ENCODE data around the gene ARSG. TPM values are rescaled to one million over a fixed set of nuclear protein-coding genes. Genes with fewer than 3 reads are reported as not detected.
A peak's percentile ranks its signal among the peaks of the same experiment; 100 is the strongest.
"Not testable (repeated sequence)": the region's sequence is repeated elsewhere in the genome, so short reads cannot be mapped to it uniquely, and the experiment has no call there.

Gene ARSG
- total RNA-seq, 1 donor from 2014 or later = 2.7 TPM

DNA sequence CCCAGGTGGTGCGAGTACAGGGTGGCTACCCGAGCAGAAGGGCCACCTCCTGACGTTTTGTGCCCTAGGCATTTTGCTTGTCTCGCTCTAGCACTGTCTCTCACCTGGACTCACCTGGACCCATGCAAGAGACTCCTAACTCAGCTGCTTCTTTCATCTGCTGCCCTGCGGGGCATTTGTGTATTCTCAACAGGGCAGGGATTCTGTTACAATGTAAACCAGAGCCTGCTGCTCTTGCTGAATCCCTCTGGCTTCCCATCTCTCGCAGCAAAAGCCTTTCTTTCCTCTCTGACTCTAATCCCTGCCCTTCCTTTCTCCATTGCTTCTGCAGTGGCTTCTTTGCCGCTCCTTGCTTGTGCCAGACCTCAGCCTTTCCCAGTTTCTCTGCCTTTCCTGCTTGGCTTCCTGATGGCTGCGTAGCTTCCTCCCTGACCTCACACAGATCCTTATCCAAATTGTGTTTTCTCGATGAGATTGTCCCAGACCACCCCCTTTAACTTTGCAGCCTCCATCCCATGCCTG is 10.2 kb downstream of the ARSG start:
- no peak for DNase-seq (ENCODE audit: low spot score)
- intact Hi-C loops (cut with DNase I) = no loop called here

DNA sequence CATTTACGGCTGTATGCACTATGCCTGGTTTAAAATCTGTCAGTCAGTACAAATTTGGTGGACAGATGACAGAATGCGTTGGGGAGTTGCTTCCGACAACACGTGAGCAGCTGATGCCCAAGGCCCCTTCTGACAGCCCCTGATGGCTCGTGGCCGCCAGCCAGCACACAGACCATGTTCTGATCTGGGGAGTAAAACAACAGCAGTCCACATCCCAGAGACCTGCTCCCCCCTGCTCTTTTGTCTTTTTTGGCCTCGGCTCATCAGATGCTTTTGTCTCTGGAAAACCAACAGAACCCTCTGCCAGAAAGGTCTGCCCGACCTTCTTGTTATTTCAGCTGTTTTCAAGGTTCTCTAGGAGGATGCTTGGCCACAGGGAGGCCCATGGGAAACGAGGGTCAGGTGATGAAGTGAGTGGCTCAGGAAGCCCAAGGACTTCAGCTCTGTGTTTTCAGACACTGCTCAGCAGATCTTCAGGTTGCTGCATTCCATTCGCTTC is 10.8 kb downstream of the ARSG start:
- no peak for DNase-seq (ENCODE audit: low spot score)
- intact Hi-C loops (cut with DNase I) = no loop called here

DNA sequence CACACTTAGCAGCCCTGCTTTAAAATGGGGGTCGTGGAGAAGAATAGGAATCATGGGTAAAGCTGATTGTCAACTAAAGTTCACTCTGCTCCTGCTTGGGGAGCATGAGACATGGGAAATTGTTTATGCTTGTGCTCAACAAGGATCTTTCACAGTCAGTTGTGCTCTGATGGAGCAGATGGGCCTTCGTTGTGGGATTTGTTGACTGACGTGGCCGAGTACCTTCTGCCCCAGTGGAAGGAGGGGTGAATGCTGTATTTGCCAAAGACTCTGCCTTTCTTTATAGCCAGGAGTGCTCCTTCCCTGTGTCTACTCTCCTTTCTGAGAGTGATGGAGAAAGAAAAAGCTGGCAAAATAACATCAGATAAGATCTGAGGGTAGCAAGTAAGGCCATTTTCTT is 11.4 kb downstream of the ARSG start:
- DNase-seq (ENCODE audit: low spot score) = no peak
- intact Hi-C loops (cut with DNase I) = no loop called here

DNA sequence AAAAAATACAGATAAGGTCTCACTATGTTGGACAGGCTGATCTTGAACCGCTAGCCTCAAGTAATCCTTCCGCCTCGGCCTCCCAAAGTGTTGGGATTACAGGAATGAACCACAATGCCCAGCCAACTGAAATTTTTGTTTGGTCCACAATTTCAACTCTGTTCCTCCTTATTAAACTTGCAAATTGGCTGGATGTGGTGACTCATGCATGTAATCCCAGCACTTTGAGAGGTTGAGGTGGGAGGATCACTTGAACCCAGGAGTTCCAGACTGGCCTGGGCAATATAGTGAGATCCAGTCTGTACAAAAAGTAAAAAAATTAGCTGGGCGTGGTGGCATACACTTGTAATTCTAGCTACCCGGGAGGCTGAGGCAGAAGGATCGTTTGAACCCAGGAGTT is 13.4 kb downstream of the ARSG start:
- no peak for DNase-seq (ENCODE audit: low spot score)
- intact Hi-C loops (cut with DNase I) = no loop called here

DNA sequence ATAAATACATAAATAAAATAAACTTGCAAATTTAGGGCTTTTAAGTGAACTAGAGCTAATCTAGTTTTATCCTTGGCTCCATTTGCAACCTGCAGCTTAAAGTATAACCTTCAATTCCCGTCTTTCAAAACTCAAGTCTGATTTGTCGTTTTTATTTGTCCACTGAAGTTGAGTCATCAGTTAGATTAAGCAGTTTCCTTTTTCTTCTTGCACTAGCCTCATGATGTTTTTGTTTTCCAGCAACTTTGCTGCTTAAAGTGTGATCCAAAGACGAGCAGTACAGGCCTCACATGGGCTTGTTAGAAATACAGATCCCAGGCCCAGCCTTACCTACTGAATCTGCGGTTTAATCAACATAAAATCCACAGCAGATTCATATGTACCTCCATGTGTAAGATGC is 13.8 kb downstream of the ARSG start:
- intact Hi-C loops (cut with DNase I) = no loop called here
- DNase-seq (ENCODE audit: low spot score) = no peak

DNA sequence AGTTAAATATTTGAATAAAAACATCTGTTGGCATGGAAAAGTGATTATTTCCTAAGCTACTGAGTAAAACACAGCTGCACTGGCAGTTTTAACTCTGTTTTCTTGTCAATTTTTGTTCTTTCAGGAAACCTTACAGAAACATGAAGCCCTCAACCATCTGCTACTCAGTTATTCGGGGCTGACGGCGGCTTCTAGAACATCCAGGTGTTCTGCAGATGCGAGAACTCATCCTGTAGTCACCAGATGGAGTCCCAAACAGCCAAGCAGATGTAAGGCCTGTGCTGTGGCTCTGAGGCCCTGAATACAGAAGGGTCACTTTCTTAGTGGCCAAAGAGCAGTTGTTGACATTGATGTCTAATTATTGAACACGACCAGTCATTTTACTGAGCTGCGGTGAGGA is 15.5 kb downstream of the ARSG start:
- intact Hi-C loops (cut with DNase I) = no loop called here

DNA sequence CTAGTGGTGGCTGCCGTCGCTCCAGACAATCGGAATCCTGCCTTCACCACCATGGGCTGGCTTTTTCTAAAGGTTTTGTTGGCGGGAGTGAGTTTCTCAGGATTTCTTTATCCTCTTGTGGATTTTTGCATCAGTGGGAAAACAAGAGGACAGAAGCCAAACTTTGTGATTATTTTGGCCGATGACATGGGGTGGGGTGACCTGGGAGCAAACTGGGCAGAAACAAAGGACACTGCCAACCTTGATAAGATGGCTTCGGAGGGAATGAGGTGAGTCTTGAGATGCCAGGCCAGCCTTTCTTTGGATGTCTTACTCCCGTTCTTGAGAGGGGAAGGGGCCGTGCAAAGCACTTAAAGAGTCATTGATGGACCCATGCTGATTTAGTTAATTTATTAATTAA is 16.1 kb downstream of the ARSG start:
- no peak for DNase-seq (ENCODE audit: low spot score)
- intact Hi-C loops (cut with DNase I) = no loop called here

More for the DNA sequence above, 15.5 kb downstream of the ARSG start:
- peak; percentile 24 for DNase-seq (ENCODE audit: low spot score)

DNA sequence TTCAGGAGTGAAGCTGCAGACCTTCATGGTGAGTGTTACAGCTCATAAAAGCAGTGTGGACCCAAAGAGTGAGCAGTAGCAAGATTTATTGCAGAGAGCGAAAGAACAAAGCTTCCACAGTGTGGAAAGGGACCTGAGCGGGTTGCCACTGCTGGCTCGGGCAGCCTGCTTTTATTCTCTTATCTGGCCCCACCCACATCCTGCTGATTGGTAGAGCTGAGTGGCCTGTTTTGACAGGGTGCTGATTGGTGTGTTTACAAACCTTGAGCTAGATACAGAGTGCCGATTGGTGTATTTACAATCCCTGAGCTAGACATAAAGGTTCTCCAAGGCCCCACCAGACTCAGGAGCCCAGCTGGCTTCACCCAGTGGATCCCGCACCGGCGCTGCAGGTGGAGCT is 17.2 kb downstream of the ARSG start:
- peak; percentile 41 for DNase-seq (ENCODE audit: low spot score)
- intact Hi-C loops (cut with DNase I) = not testable (repeated sequence)

DNA sequence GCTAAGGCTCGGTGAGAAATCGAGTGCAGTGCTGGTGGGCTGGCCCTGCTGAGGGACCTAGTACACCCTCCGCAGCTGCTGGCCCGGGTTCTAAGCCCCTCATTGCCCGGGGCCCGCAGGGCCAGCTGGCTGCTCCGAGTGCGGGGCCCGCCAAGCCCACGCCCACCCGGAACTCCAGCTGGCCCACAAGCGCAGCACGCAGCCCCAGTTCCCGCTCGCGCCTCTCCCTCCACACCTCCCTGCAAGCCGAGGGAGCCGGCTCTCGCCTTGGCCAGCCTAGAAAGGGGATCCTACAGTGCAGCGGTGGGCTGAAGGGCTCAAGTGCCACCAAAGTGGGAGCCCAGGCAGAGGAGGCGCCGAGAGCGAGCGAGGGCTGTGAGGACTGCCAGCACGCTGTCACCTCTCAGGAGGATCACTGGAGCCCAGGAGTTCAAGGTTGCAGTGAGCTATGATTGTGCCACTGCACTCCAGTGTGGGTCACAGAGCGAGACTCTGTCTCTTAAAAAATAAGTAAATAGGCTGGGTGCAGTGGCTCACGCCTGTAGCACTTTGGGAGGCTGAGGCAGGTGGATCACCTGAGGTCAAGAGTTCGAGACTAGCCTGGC is 17.9 kb downstream of the ARSG start:
- intact Hi-C loops (cut with DNase I) = not testable (repeated sequence)
- DNase-seq (ENCODE audit: low spot score) = peak; percentile 24

DNA sequence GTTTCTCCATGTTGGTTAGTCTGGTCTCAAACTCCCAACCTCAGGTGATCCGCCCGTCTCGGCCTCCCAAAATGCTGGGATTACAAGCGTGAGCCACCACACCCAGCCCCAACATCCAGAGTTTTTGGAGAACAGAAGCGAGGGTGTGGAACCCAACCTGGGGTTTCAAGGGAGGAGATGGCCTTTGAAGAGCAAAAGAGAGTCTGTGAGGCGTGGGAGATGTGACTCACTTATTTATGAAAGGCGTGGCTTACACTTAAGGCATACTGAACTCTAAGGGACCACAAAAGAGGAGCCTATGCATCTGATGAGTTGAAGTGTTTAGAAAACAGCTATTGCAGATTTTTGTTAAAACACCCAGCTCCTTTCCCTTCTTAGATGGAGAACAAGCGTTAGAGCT is 18.9 kb downstream of the ARSG start:
- DNase-seq (ENCODE audit: low spot score) = no peak
- intact Hi-C loops (cut with DNase I) = no loop called here

DNA sequence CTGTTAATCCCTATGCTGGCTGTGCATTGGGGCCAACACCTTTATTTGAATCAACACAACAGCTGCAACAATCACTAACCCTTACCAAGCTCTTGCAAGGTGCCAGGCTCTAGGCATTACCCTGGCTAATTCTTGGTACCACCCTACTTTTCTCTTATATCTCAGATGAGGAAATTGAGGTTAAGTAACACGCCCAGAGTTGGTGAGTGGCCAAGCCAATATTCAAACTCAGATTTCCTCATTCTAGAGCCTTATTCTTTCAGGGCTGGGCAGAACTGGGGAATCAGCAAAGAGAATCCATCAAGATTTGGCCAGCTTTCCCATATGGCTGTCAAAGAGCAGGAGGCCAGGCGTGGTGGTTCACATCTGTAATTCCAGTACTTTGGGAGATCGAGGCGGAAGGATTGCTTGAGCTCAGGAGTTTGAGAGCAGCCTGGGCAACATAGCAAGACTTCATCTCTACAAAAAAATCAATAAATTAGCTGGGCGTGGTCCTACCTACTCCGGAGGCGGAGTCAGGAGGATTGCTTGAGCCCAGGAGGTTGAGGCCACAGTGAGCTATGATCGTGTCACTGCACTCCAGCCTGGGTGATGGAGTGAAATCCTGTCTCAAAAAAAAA is 23.7 kb downstream of the ARSG start:
- peak; percentile 79 for DNase-seq (ENCODE audit: low spot score)
- intact Hi-C loops (cut with DNase I) = no loop called here

DNA sequence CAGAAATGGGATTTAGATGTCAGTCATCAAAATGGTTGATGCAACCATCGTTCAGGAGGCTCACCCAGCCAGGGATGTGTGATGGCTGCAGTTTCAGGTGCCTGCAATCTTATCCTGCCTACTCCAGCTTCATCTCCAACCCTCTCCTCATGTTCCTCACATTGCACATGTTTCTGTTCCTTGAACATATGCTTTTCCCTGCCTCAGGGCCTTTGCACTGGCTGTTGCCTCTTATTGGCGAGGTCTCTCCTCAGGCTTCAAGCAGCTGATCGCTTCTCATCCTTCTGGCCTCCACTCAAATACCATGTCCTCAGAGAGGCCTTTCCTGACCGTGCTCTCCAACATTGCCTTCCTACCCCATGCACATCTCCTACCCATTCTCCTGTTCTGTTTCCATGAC is 24.6 kb downstream of the ARSG start:
- intact Hi-C loops (cut with DNase I) = no loop called here
- no peak for DNase-seq (ENCODE audit: low spot score)

DNA sequence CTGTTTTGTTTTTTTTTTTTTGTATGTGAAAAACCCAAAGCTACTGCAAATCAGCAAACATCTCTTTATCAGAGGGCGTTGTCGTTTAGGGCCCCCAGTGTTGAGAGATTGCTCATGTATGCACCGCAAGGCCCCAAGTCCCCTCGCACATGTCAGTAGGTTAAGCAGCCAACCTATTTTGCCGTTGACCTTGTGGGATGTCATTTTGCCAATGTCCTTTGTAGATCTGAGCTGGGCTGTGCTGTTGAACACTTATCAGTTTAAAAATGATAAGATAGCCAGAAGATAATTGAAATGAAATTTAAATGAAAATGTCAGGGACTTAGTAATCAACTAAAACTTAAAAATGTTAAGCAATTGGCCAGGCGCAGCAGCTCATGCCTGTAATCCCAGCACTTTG is 26.2 kb downstream of the ARSG start:
- intact Hi-C loops (cut with DNase I) = no loop called here
- DNase-seq (ENCODE audit: low spot score) = no peak

DNA sequence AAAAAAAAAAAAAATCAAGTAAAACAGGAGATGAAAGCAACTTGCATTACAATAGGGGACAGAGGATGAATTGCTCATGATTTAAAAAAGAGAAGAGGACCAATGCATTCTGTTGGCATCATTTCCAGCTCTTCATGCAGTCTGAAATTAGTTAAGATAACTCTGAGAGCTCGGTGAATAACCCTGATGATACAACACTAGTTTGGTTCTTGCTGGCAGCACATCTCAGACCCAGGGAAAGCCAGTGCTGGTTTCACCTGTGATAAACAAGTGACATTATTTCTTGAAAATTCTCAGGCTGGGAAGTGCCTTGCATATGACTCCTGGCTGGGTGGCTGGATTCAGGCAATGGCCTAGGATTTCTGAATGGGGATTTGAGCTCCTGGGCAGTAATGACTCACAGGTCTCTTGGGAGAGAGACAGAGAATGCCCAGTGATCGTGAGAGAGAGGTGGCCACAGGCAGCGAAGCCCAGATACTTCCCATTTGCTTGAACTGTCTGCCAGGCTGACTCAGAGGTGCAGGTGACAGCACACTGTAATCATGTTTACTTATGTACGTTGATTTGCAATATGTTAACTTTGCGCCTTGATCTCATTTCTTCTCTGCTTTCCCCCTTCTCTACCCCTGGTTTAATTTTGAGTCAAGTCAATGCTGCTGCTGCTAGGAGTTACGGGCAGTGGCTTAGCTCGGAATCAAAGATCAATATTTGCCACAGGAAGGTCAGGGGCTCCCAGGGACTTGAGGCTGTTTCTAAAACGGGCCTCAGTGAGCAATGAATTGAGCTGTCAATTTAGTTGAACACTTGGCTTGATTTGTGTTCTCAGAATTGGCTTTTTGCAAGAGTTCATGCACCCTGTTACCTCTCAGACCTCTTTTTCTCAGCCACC is 27.1 kb downstream of the ARSG start:
- DNase-seq (ENCODE audit: low spot score) = no peak
- intact Hi-C loops (cut with DNase I) = no loop called here

DNA sequence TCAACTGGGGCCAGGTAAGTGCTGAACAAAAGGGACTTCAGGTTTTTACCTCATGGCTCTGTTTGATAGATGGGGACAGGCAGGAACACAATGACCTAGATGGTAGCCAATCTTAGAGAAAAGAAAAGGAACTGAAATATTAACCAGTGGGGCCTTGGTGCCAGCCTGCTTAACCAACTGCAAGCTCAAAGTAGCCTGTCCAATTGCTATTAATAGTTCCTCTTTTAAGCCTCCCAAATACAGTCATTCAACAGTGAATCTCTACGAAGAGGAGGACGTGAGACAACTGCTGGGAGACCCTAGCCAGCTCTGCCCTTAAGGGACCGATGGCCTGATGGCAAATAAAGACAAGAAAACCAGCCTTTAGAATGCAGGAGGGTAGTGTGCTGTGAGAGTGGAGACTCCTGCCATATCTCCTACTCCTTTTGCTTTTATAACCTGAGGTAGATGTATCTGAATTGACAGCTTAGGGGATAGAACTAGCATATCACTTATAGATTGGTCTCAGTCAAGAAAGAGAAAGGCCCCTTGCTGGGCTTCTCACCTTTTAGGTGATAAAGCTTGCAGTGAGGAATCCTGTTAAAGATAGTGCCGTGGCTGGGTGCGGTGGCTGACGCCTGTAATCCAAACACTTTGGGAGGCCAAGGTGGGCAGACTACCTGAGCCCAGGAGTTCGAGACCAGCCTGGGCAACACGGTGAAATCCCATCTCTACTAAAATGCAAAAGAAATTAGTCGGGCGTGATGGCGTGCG is 28.3 kb downstream of the ARSG start:
- intact Hi-C loops (cut with DNase I) = no loop called here
- no peak for DNase-seq (ENCODE audit: low spot score)

DNA sequence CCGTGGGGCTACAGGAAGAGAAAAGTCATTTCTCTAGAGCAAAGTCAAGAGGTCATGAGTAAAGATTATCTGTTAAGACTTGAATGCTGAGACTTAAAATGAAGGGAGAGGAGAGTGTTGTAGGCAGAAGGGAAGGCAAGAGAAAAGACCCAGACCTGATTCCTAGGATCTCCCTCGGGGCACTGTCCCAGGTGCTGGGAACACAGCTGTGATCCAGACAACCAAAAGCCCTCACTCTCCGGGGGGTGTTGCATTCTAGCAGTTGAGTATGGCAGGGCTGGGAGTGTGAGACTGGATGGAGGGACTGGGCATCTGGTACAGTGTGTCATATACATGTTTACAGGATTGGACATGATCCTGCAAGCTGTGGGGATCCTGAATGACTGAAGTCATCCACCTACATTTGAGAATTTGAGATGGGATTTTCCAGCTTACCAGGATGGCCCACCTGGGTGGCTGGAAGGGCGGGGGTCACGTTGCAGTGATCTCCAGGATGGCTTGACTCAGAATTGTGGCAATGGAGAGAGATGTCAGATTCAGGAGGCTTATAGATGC is 29.1 kb downstream of the ARSG start:
- no peak for DNase-seq (ENCODE audit: low spot score)
- intact Hi-C loops (cut with DNase I) = no loop called here

DNA sequence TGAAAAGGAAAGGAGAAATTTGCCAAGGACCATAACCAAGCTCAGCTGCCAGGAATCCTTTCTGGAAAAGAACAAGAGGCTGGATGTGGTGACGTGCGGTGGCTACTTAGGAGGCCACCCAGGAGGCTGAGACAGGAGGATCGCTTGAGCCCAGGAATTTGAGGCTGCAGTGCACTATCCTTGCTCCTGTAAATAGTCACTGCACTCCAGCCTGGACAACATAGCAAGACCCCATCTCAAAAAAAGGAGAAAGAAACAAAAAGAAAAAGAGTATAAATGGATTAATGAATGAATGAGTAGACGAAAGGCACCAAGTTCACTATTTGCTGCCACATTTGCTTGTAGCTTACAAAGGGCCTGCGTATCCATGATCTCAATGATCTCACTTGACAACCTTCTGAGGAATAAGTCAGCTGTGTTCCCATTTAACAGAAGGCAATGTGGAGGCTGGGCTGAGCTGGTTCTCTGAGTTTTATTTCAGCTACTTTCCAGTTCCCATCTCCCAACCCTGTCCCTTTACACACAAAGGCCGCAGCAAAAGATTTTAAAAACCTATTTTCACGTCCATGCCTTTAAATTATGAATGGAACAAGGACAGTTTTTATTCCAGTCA is 29.8 kb downstream of the ARSG start:
- intact Hi-C loops (cut with DNase I) = no loop called here
- DNase-seq (ENCODE audit: low spot score) = no peak

DNA sequence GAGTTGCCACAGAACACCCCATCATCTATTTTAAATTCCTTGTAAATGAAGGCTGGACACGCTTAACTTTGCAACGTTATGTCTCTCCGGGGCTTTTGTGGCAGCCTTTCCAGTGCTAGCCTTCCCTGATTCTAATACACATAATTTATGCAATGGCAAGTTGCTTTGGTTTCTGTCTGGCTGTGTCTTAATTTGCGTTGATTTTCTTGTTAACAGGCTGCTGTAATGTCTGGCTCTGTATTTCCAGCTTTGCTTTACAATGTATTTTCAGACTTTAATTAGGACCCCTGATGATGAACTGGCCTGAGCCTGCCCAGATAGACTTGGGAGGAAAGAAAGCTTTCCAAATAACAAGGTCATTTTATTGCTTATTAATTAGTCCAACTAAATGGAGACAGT is 30.3 kb downstream of the ARSG start:
- intact Hi-C loops (cut with DNase I) = no loop called here
- no peak for DNase-seq (ENCODE audit: low spot score)

DNA sequence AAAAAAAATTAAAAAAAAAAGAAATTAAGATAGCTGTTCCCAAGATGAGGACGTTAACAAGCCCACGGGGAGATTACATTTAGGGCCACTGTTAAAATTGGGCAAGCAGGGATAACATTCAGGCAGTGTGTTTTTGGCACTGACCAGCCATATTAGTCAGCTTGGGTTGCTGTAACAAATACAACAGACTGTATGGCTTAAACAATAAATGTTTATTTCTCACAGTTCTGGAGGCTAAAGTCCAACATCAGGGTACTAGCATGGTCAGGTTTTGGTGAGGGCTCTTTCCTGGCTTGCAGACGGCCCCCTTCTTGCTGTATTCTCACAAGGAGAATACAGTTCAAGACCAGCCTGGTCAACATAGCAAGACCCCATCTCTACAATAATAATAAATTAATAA is 31.3 kb downstream of the ARSG start:
- intact Hi-C loops (cut with DNase I) = no loop called here
- no peak for DNase-seq (ENCODE audit: low spot score)

All from cardiac septum (tissue), 1 donor.